Adrenal gland (tissue), 19 donors: ENCODE measurements around the gene KRTAP9-2. TPM values are rescaled to one million over a fixed set of nuclear protein-coding genes. Genes with fewer than 3 reads are reported as not detected.
"Not testable (repeated sequence)": the region's sequence is repeated elsewhere in the genome, so short reads cannot be mapped to it uniquely, and the experiment has no call there.

Experiments
- DNase-seq, 7 donors: peaks; one replicate each; pipeline ENCODE4 v3.0.0-alpha.2; 2019 to 2020
- H3K27ac ChIP-seq, 5 donors: fragments of 200-600 bp; sonication (generic) in 4 of 5; 1 replicate in 3 of 5; 2 replicates in 2 of 5; pipeline versions ENCODE4 v1.5.1 to v1.8.0; 2016 to 2020; ENCODE audit warnings: mild to moderate bottlenecking in 1 of 5
- H3K27me3 ChIP-seq: fragments of 200-600 bp; 2 replicates; pipeline ENCODE4 v1.8.0; 2021
- H3K36me3 ChIP-seq, 2 donors: fragments of 200-600 bp; replicated peaks in 1 of 2; 1 replicate in 1 of 2; 2 replicates in 1 of 2; pipeline versions ENCODE4 v1.5.1 to v1.8.0; 2018 to 2022
- H3K4me1 ChIP-seq, 2 donors: fragments of 200-600 bp; replicated peaks in 1 of 2; 1 replicate in 1 of 2; 2 replicates in 1 of 2; pipeline versions ENCODE4 v1.5.1 to v1.8.0; 2018 to 2021
- H3K4me3 ChIP-seq, 4 donors: fragments of 200-600 bp; sonication (generic) in 3 of 4; one replicate each; pipeline ENCODE4 v1.5.1; 2016 to 2018
- H3K9me3 ChIP-seq, 3 donors: fragments of 200-600 bp; sonication (generic) in 1 of 3; replicated peaks in 1 of 3; 1 replicate in 2 of 3; 2 replicates in 1 of 3; pipeline versions ENCODE4 v1.5.1 to v1.8.0; 2016 to 2021
- POLR2A ChIP-seq, 2 donors: fragments of 450-650 bp; IDR thresholded peaks; one replicate each; pipeline ENCODE4 v1.6.1; 2017; ENCODE audit warnings: antibody characterized with exemption in 2 of 2, mild to moderate bottlenecking in 2 of 2, moderate library complexity in 1 of 2
- WGBS, 4 donors: extraction: QIAGEN DNeasy Blood & Tissue Kit in 2 of 4; methylation state at CpG; one replicate each; pipeline versions ENCODE4 v1.1.5 to v1.1.7; 2013 to 2017; 5-methylcytosine and 5-hydroxymethylcytosine counted together
- intact Hi-C, 2 donors: fragments of 100-400 bp; cut with DNase I; formaldehyde crosslinking; loops; one replicate each; pipeline versions ENCODE4 v1.14.1 to v1.15.0; 2022 to 2023
- long read RNA-seq, 10 donors: library from polyadenylated mRNA in 3 of 10; unstranded in 2 of 10; stranded (forward) in 1 of 10; transcript quantifications; one replicate each; pipeline ENCODE4 v2.0.0 and lab custom pipeline, GENCODE V29; 2021 to 2026
- polyA plus RNA-seq, 3 donors: library from polyadenylated mRNA; stranded (reverse); fragments of 200-250 nt in 2 of 3; fragments of 350-450 nt in 1 of 3; fragmentation: Illumina TruSeq in 1 of 3; extraction: RNeasy Lipid Tissue Mini Kit (QIAGEN cat#74804) in 1 of 3; gene quantifications; one replicate each; pipeline ENCODE4 v1.2.3, GENCODE V29; 2013 to 2014
- total RNA-seq, 9 donors: library from RNA; depleted of rRNA in 4 of 9; stranded (reverse); fragments of >200 nt in 4 of 9; fragments of 120-200 nt in 1 of 9; fragmentation: NEBNext Ultra II Directional in 1 of 9; extraction: Animal tissue kit (Norgen Biotek cat#: 25700) in 1 of 9; gene quantifications; one replicate each; pipeline versions ENCODE4 v1.1.0 to v1.2.4, GENCODE V29; 2013 to 2023
- TF ChIP-seq, protein P1 (sequence below), 6 experiments: fragments of 450-650 bp in 4 of 6; fragments of 200-600 bp in 2 of 6; sonication (generic) in 1 of 6; IDR thresholded peaks; 1 replicate in 5 of 6; 2 replicates in 1 of 6; pipeline versions ENCODE4 v1.5.1 to v1.8.0; 2016 to 2021; ENCODE audit warnings: antibody characterized with exemption in 6 of 6, mild to moderate bottlenecking in 2 of 6, moderate library complexity in 1 of 6
- donor health status: healthy with polysubstance abuse.
- donor health status: Bipolar disorder and iron deficiency.
- donor health status: DM: yes; HTN: yes; CAD: no.
- donor health status: DM: no; HTN: no; CAD: no.
- donor health status: DM: no; HTN: no; CAD: no.
- donor health status: DM: yes; HTN: yes; CAD: no.

Gene KRTAP9-2, protein sequence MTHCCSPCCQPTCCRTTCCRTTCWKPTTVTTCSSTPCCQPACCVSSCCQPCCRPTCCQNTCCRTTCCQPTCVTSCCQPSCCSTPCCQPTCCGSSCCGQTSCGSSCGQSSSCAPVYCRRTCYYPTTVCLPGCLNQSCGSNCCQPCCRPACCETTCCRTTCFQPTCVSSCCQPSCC
- total RNA-seq = not detected
- polyA plus RNA-seq = not detected
- long read RNA-seq, donor 1 = 0 reads
- long read RNA-seq, donor 2 = 0 reads
- long read RNA-seq, donor 3 = 0 reads
- long read RNA-seq, donor 4 = 0 reads
- long read RNA-seq, donor 5 = 0 reads
- long read RNA-seq, donor 6 = 0 reads
- long read RNA-seq, donor 7 = 0 reads
- long read RNA-seq, donor 8 = 0 reads
- long read RNA-seq, donor 9 = 0 reads
- long read RNA-seq, donor 10 = 0 reads

DNA sequence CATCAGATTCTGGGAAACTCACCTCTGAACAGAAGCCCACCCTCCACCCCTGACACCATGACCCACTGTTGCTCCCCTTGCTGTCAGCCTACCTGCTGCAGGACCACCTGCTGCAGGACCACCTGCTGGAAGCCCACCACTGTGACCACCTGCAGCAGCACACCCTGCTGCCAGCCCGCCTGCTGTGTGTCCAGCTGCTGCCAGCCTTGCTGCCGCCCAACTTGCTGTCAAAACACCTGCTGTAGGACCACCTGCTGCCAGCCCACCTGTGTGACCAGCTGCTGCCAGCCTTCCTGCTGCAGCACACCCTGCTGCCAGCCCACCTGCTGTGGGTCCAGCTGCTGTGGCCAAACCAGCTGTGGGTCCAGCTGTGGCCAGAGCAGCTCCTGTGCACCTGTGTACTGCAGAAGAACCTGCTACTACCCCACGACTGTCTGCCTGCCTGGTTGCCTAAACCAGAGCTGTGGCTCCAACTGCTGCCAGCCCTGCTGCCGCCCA is at the start of gene KRTAP9-2:
Gene KRTAP9-2 (plus strand): TSS at position 51 of the 498 bp plus-strand sequence. CDS start 7 bp downstream, at position 58.
- H3K4me1 ChIP-seq, H3K36me3 ChIP-seq, intact Hi-C loops, H3K27ac ChIP-seq, H3K27me3 ChIP-seq, H3K4me3 ChIP-seq, H3K9me3 ChIP-seq, DNase-seq: not testable (repeated sequence)
- 40 to 47% (median 44%) methylated on average over 1 to 3 of the region's 4 CpGs; no CpG with 5 or more reads in 1 of the 4 donors for WGBS, 4 donors

DNA sequence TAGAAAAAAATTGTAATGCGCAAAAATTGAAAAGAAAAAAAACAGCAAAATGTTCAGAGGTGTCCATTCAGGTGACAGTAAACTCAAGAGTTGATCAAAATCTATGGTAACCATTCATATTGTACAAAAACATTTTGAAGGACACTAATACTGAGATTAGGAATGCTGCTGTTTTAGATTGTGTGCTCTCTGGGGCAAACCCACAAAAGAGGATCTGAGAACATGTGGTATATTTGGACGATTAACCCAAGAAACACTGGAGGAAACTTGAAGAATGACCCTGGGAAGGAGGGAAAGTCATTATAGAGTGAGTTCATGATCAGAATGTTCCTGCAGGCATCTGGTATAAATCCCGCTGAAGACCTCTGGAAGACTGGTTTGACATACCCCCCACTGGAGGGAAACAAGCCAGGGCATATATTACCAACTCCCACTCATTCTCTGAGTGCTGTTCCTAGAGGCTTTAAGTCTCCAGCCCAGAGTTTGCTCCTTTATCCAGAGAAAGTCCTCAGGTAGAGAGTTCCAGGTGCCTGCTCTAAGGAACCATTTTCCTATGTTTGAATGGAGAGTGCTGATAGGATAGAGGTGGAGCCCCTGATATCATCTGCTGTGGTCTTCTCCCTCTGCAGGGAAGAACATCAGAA is 49.6 kb upstream of the KRTAP9-2 start:
- whole genome bisulfite sequencing, 4 donors = 64 to 73% (median 68%) methylated on average over 3 of the region's 3 CpGs
- Histone ChIP-seq H3K36me3 (no peaks in the 10 kb centered on the region), H3K27me3 (no peaks in the 10 kb centered on the region), H3K4me3 (no peak overlapping the region), H3K4me1 (no peaks in the 10 kb centered on the region), H3K9me3 (no peaks in the 10 kb centered on the region), H3K27ac (no peak overlapping the region)
- no peak for TF ChIP-seq POLR2A (IDR thresholded peaks at IDR 0.05)
- TF ChIP-seq, protein P1, sequence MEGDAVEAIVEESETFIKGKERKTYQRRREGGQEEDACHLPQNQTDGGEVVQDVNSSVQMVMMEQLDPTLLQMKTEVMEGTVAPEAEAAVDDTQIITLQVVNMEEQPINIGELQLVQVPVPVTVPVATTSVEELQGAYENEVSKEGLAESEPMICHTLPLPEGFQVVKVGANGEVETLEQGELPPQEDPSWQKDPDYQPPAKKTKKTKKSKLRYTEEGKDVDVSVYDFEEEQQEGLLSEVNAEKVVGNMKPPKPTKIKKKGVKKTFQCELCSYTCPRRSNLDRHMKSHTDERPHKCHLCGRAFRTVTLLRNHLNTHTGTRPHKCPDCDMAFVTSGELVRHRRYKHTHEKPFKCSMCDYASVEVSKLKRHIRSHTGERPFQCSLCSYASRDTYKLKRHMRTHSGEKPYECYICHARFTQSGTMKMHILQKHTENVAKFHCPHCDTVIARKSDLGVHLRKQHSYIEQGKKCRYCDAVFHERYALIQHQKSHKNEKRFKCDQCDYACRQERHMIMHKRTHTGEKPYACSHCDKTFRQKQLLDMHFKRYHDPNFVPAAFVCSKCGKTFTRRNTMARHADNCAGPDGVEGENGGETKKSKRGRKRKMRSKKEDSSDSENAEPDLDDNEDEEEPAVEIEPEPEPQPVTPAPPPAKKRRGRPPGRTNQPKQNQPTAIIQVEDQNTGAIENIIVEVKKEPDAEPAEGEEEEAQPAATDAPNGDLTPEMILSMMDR (IDR thresholded peaks at IDR 0.05) = no peak
- DNase-seq = no peak
- intact Hi-C loops = no loop called here

DNA sequence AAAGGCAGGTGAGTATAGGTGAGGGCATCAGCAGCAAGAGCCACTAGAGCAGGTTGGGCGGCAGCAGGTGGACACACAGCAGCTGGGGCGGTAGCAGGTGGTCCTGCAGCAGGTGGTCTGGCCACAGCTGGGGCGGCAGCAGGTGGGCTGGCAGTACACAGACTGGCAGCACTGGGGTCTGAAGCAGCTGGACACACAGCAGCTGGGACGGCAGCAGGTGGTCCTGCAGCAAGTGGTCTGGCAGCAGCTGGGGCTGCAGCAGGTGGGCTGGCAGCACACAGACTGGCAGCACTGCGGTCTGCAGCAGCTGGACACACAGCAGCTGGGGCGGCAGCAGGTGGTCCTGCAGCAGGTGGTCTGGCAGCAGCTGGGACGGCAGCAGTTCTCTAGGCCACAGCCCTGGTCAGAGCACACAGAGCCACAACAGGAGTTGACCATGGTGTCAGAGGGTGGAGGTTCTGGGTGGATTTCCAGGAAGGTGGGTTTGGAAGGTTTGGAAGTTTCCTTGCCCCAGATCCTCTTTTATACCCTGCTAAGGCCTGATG is 48.6 kb upstream of the KRTAP9-2 start, which contains the start of gene KRTAP4-2:
Gene KRTAP4-2 (minus strand): TSS at position 495 of the 545 bp plus-strand sequence. CDS start 57 bp downstream, at position 438.
- Histone ChIP-seq H3K4me3 (no peak within 1 kb of the TSS), H3K36me3 (no peaks in the 10 kb centered on the region), H3K27ac (no peak within 1 kb of the TSS), H3K27me3 (no peaks in the 10 kb centered on the region), H3K9me3 (no peaks in the 10 kb centered on the region), H3K4me1 (no peaks in the 10 kb centered on the region)
- 80 to 95% (median 90%) methylated on average over 3 to 7 of the region's 7 CpGs for WGBS, 4 donors
- intact Hi-C loops = no loop called here
- TF ChIP-seq POLR2A (IDR thresholded peaks at IDR 0.05) = no peak
- TF ChIP-seq, protein P1 (IDR thresholded peaks at IDR 0.05) = no peak
- no peak for DNase-seq

DNA sequence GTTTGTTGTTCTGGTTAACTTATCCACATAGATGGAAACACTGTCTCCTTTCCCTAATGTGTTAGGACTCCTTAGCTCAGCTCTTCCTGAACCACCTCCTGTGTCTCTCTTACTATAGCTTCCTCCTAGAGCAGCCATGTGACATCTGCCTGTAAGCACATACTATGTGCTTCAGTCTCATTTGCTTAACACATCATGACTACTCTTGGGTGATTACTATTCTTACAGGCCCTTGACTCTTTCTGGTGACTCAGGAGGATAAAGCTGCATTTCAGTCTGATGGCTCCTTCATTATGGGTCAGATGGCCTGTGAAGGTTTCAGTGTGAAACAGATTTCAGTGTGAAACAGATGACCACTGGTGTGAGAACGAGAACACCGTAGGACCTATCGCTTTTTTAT is 48.1 kb upstream of the KRTAP9-2 start:
- H3K27me3 ChIP-seq = no peaks in the 10 kb centered on the region
- DNase-seq = no peak
- 92 to 94% (median 93%) methylated on average over 3 of the region's 3 CpGs for WGBS, 4 donors
- H3K4me1 ChIP-seq = no peaks in the 10 kb centered on the region
- intact Hi-C loops = no loop called here
- H3K9me3 ChIP-seq = no peaks in the 10 kb centered on the region
- H3K4me3 ChIP-seq = no peak overlapping the region
- no peak overlapping the region for H3K27ac ChIP-seq
- no peaks in the 10 kb centered on the region for H3K36me3 ChIP-seq
- no peak for TF ChIP-seq POLR2A (IDR thresholded peaks at IDR 0.05)
- TF ChIP-seq, protein P1 (IDR thresholded peaks at IDR 0.05) = no peak
